GM23338 (cell line): Measurements from ENCODE around the gene SLC16A6. TPM values are rescaled to one million over a fixed set of nuclear protein-coding genes. Genes with fewer than 3 reads are reported as not detected.
"Not testable (repeated sequence)": the region's sequence is repeated elsewhere in the genome, so short reads cannot be mapped to it uniquely, and the experiment has no call there.

ENCODE experiments used
- ATAC-seq: fragments of 200-7000 bp; cut with Tn5 transposase; 3 replicates; pipeline ENCODE4 v1.9.1; 2020
- DNase-seq: peaks from one replicate; pipeline ENCODE4 v3.0.0-alpha.2; 2015; ENCODE audit warnings: low spot score
- H2AFZ ChIP-seq: fragments of 200-600 bp; sonication (generic); 2 replicates; pipeline ENCODE4 v1.8.0; 2016; ENCODE audit warnings: antibody characterized with exemption, mild to moderate bottlenecking, moderate library complexity
- H3F3A ChIP-seq: fragments of 200-600 bp; sonication (generic); replicated peaks from 2 replicates; pipeline ENCODE4 v1.8.0; 2017; ENCODE audit warnings: antibody characterized with exemption, mixed run types, low read depth
- H3K27ac ChIP-seq: fragments of 200-600 bp; sonication (generic); 2 replicates; pipeline ENCODE4 v1.6.1; 2016; ENCODE audit warnings: low read depth
- H3K27me3 ChIP-seq: fragments of 200-600 bp; sonication (generic); 2 replicates; pipeline ENCODE4 v1.8.0; 2016; ENCODE audit warnings: mild to moderate bottlenecking, mixed run types, moderate library complexity; ENCODE audit not compliant: insufficient read depth
- H3K36me3 ChIP-seq: fragments of 200-600 bp; sonication (generic); 2 replicates; pipeline ENCODE4 v1.8.0; 2016; ENCODE audit warnings: mild to moderate bottlenecking; ENCODE audit not compliant: insufficient read depth
- H3K4me1 ChIP-seq: fragments of 200-600 bp; sonication (generic); 2 replicates; pipeline ENCODE4 v1.8.0; 2016; ENCODE audit warnings: mild to moderate bottlenecking, moderate library complexity; ENCODE audit not compliant: insufficient read depth
- H3K4me2 ChIP-seq: fragments of 200-600 bp; sonication (generic); 2 replicates; pipeline ENCODE4 v1.7.1; 2017; ENCODE audit warnings: mixed run types
- H3K4me3 ChIP-seq: fragments of 200-600 bp; sonication (generic); 2 replicates; pipeline ENCODE4 v1.6.1; 2016; ENCODE audit warnings: mixed run types
- H3K79me2 ChIP-seq: fragments of 200-600 bp; sonication (generic); replicated peaks from 2 replicates; pipeline ENCODE4 v1.8.0; 2017; ENCODE audit warnings: mild to moderate bottlenecking; ENCODE audit not compliant: insufficient read depth
- H3K9me2 ChIP-seq: fragments of 200-600 bp; sonication (generic); 2 replicates; pipeline ENCODE4 v1.8.0; 2017; ENCODE audit not compliant: insufficient read depth
- H4K20me1 ChIP-seq: fragments of 200-600 bp; sonication (generic); replicated peaks from 2 replicates; pipeline ENCODE4 v1.8.0; 2017; ENCODE audit warnings: mild to moderate bottlenecking; ENCODE audit not compliant: insufficient read depth
- H3K27ac Mint-ChIP-seq: 2 replicates; pipeline ENCODE4 v1.8.0; 2020; ENCODE audit warnings: inconsistent platforms, mild to moderate bottlenecking, moderate library complexity, mixed read lengths
- H3K27me3 Mint-ChIP-seq: 3 replicates; pipeline ENCODE4 v1.8.0; 2022; ENCODE audit warnings: low read depth, mild to moderate bottlenecking, moderate library complexity, mixed read lengths, inconsistent platforms; ENCODE audit not compliant: insufficient read depth, poor library complexity
- H3K36me3 Mint-ChIP-seq: 3 replicates; pipeline ENCODE4 v1.8.0; 2021; ENCODE audit warnings: low read depth, mild to moderate bottlenecking, inconsistent platforms, moderate library complexity, mixed read lengths
- H3K4me1 Mint-ChIP-seq: 3 replicates; pipeline ENCODE4 v1.8.0; 2020; ENCODE audit warnings: mild to moderate bottlenecking, inconsistent platforms, mixed read lengths
- H3K4me3 Mint-ChIP-seq: 3 replicates; pipeline ENCODE4 v1.8.0; 2021; ENCODE audit warnings: moderate library complexity, mild to moderate bottlenecking, inconsistent platforms, mixed read lengths
- H3K9me3 Mint-ChIP-seq: 3 replicates; pipeline ENCODE4 v1.8.0; 2020; ENCODE audit warnings: moderate library complexity, mild to moderate bottlenecking, inconsistent platforms, mixed read lengths
- CREB1 ChIP-seq: fragments of 250-450 bp; sonication (Bioruptor Pico); IDR thresholded peaks from 2 replicates; pipeline ENCODE4 v1.5.0; 2020; ENCODE audit warnings: low read depth, mild to moderate bottlenecking, moderate library complexity
- ETS1 ChIP-seq: IDR thresholded peaks from 2 replicates; pipeline ENCODE4 v1.6.1; 2016; ENCODE audit warnings: antibody characterized with exemption
- EZH2 ChIP-seq: fragments of 200-600 bp; sonication (generic); IDR thresholded peaks from one replicate; pipeline ENCODE4 v1.8.0; 2017; ENCODE audit warnings: antibody characterized with exemption, mild to moderate bottlenecking, low read depth; ENCODE audit not compliant: unreplicated experiment
- EZH2phosphoT487 ChIP-seq: fragments of 200-600 bp; sonication (generic); IDR thresholded peaks from one replicate; pipeline ENCODE4 v1.8.1; 2018; ENCODE audit warnings: antibody characterized with exemption; ENCODE audit not compliant: unreplicated experiment
- JUNB ChIP-seq: IDR thresholded peaks from one replicate; pipeline ENCODE4 v1.6.1; 2016; ENCODE audit warnings: antibody characterized with exemption; ENCODE audit not compliant: unreplicated experiment
- NANOG ChIP-seq: IDR thresholded peaks from 2 replicates; pipeline ENCODE4 v1.6.1; 2016; ENCODE audit warnings: antibody characterized with exemption, borderline replicate concordance
- POLR2AphosphoS5 ChIP-seq: IDR thresholded peaks from 2 replicates; pipeline ENCODE4 v1.6.1; 2016; ENCODE audit warnings: antibody characterized with exemption, low read depth
- STAT1 ChIP-seq: IDR thresholded peaks from one replicate; pipeline ENCODE4 v1.6.1; 2016; ENCODE audit warnings: antibody characterized with exemption; ENCODE audit not compliant: unreplicated experiment
- ZNF114 ChIP-seq: fragments of 250-450 bp; sonication (Bioruptor Pico); IDR thresholded peaks from 2 replicates; pipeline ENCODE4 v1.5.0; 2020; ENCODE audit warnings: mild to moderate bottlenecking, moderate library complexity
- ZNF331 ChIP-seq: fragments of 250-450 bp; sonication (Bioruptor Pico); IDR thresholded peaks from 2 replicates; pipeline ENCODE4 v1.5.0; 2020; ENCODE audit warnings: low read depth, mild to moderate bottlenecking, moderate library complexity
- ZNF462 ChIP-seq: fragments of 250-450 bp; sonication (Bioruptor Pico); IDR thresholded peaks from 2 replicates; pipeline ENCODE4 v1.5.0; 2020; ENCODE audit warnings: mild to moderate bottlenecking, moderate library complexity
- polyA plus RNA-seq: library from polyadenylated mRNA; unstranded; fragments of >200 nt; fragmentation: Nextera tagmentation; extraction: Ambion mirVana; gene quantifications from 2 replicates; pipeline ENCODE4 v1.2.1, GENCODE V29; 2016
- total RNA-seq: library from RNA; depleted of rRNA; stranded (reverse); fragments of >200 nt; shearing (Covaris generic); gene quantifications from 2 replicates; pipeline ENCODE4 v1.2.3, GENCODE V29; 2014
- TF ChIP-seq, protein P1 (sequence below): IDR thresholded peaks from one replicate; pipeline ENCODE4 v1.6.1; 2018; ENCODE audit warnings: antibody characterized with exemption; ENCODE audit not compliant: unreplicated experiment

Gene SLC16A6
- total and polyA plus RNA-seq, 2 experiments from 2014 or later: not detected

GRCh38 chr17:68276339-68276738, 14.6 kb downstream of the SLC16A6 start:
- not testable (repeated sequence) for H3K4me3 Mint-ChIP-seq, H3K79me2 ChIP-seq, H3K27ac Mint-ChIP-seq, H3K9me2 ChIP-seq, DNase-seq, H2AFZ ChIP-seq, H3K4me1 ChIP-seq, H3K27ac ChIP-seq, H3K4me3 ChIP-seq, H4K20me1 ChIP-seq, ATAC-seq, H3K4me1 Mint-ChIP-seq, H3K36me3 ChIP-seq, H3K4me2 ChIP-seq, H3K27me3 Mint-ChIP-seq, H3F3A ChIP-seq, H3K27me3 ChIP-seq
- Mint-ChIP-seq H3K9me3 (peaks cover 31% of the 10 kb centered on the region), H3K36me3 (peaks cover 21% of the 10 kb centered on the region; the same call in 2 of the 3 replicates)

GRCh38 chr17:68273722-68274121, 17.2 kb downstream of the SLC16A6 start:
- Histone ChIP-seq H3K9me2 (no peaks in the 10 kb centered on the region), H4K20me1 (no peaks in the 10 kb centered on the region)
- DNase-seq: no peak
- TF ChIP-seq ZNF114: no peak
- TF ChIP-seq POLR2AphosphoS5: no peak
- TF ChIP-seq EZH2: no peak
- no peak for TF ChIP-seq STAT1
- TF ChIP-seq JUNB: no peak
- TF ChIP-seq NANOG: no peak
- no peak for TF ChIP-seq ZNF331 (CRISPR knock-in tag)
- TF ChIP-seq, protein P1, sequence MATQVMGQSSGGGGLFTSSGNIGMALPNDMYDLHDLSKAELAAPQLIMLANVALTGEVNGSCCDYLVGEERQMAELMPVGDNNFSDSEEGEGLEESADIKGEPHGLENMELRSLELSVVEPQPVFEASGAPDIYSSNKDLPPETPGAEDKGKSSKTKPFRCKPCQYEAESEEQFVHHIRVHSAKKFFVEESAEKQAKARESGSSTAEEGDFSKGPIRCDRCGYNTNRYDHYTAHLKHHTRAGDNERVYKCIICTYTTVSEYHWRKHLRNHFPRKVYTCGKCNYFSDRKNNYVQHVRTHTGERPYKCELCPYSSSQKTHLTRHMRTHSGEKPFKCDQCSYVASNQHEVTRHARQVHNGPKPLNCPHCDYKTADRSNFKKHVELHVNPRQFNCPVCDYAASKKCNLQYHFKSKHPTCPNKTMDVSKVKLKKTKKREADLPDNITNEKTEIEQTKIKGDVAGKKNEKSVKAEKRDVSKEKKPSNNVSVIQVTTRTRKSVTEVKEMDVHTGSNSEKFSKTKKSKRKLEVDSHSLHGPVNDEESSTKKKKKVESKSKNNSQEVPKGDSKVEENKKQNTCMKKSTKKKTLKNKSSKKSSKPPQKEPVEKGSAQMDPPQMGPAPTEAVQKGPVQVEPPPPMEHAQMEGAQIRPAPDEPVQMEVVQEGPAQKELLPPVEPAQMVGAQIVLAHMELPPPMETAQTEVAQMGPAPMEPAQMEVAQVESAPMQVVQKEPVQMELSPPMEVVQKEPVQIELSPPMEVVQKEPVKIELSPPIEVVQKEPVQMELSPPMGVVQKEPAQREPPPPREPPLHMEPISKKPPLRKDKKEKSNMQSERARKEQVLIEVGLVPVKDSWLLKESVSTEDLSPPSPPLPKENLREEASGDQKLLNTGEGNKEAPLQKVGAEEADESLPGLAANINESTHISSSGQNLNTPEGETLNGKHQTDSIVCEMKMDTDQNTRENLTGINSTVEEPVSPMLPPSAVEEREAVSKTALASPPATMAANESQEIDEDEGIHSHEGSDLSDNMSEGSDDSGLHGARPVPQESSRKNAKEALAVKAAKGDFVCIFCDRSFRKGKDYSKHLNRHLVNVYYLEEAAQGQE: no peak
- no peak for TF ChIP-seq ETS1
- TF ChIP-seq EZH2phosphoT487: no peak
- TF ChIP-seq ZNF462 (CRISPR knock-in tag): no peak
- TF ChIP-seq CREB1: no peak

More at GRCh38 chr17:68273722-68274121, 17.2 kb downstream of the SLC16A6 start:
- no peak overlapping the region for H3K27ac ChIP-seq
- Mint-ChIP-seq H3K9me3 (peaks cover 18% of the 10 kb centered on the region), H3K4me3 (no peak overlapping the region), H3K27ac (no peak overlapping the region), H3K4me1 (no peaks in the 10 kb centered on the region), H3K36me3 (peaks cover 15% of the 10 kb centered on the region; the same call in 2 of the 3 replicates), H3K27me3 (peaks cover 2% of the 10 kb centered on the region)
- no peaks in the 10 kb centered on the region for H3K79me2 ChIP-seq
- ATAC-seq: no peak
- H3K4me3 ChIP-seq: no peak overlapping the region
- H3F3A ChIP-seq: no peaks in the 10 kb centered on the region
- H3K27me3 ChIP-seq: no peaks in the 10 kb centered on the region
- H2AFZ ChIP-seq: no peak overlapping the region
- no peaks in the 10 kb centered on the region; the same call in 1 of the 2 replicates for H3K36me3 ChIP-seq
- H3K4me1 ChIP-seq: no peaks in the 10 kb centered on the region
- H3K4me2 ChIP-seq: no peak overlapping the region
